ENCODE results near the gene ASNSD1.
"Not testable (repeated sequence)": the region's sequence is repeated elsewhere in the genome, so short reads cannot be mapped to it uniquely, and the experiment has no call there.

ASNSD1 gene

GRCh38 chr2:189685540-189686229 lies 24.4 kb downstream of the ASNSD1 start:
- DNase-seq (ENCODE audit: low read depth) = no peak

GRCh38 chr2:189687796-189688195 lies 26.5 kb downstream of the ASNSD1 start:
- DNase-seq (ENCODE audit: low read depth) = not testable (repeated sequence)

GRCh38 chr2:189696223-189696622 lies 35.0 kb downstream of the ASNSD1 start:
- no peak for DNase-seq (ENCODE audit: low read depth)

GRCh38 chr2:189698020-189698887 lies 37.0 kb downstream of the ASNSD1 start:
- peak; percentile 16 for DNase-seq (ENCODE audit: low read depth)

GRCh38 chr2:189700681-189701080 lies 39.4 kb downstream of the ASNSD1 start:
- DNase-seq (ENCODE audit: low read depth) = no peak

- no peak for DNase-seq (ENCODE audit: low read depth)
Measured at GRCh38 chr2:189702071-189702470, 40.8 kb downstream of the ASNSD1 start.

GRCh38 chr2:189709501-189710221 lies 48.4 kb downstream of the ASNSD1 start:
- DNase-seq (ENCODE audit: low read depth) = no peak

GRCh38 chr2:189717593-189717992 lies 56.3 kb downstream of the ASNSD1 start:
- not testable (repeated sequence) for DNase-seq (ENCODE audit: low read depth)

GRCh38 chr2:189719571-189719970 lies 58.3 kb downstream of the ASNSD1 start:
- no peak for DNase-seq (ENCODE audit: low read depth)

Data from HS-5 (cell line).